NCI-H345 treated with DMSO at 0.1 percent for 48 hours (cell line): ENCODE measurements around the gene LRRC14B.

Experiments used
- DNase-seq: peaks from one replicate; lab custom pipeline; 2025; ENCODE audit not compliant: unreplicated experiment; lab: John Stamatoyannopoulos, UW

The LRRC14B gene

GRCh38 chr5:191036-191948 lies at the start of gene LRRC14B:
TSS of gene LRRC14B (plus strand) at chr5:191495. CDS start at chr5:191539, 44 bp downstream.
- no peak for DNase-seq

- no peak for DNase-seq
Observed at GRCh38 chr5:141761-142160, 49.5 kb upstream of the LRRC14B start.

- DNase-seq, result no peak
Observed at GRCh38 chr5:142246-142810, 49.0 kb upstream of the LRRC14B start.

- DNase-seq, result no peak
Observed at GRCh38 chr5:143041-143440, 48.3 kb upstream of the LRRC14B start.

- DNase-seq, result no peak
Observed at GRCh38 chr5:144941-145340, 46.4 kb upstream of the LRRC14B start.

GRCh38 chr5:145585-146323 lies 45.5 kb upstream of the LRRC14B start:
- no peak for DNase-seq

- DNase-seq, result no peak
Observed at GRCh38 chr5:147751-148150, 43.5 kb upstream of the LRRC14B start.

GRCh38 chr5:149745-150485 lies 41.4 kb upstream of the LRRC14B start:
- DNase-seq, result peak; percentile 22

- no peak for DNase-seq
Observed at GRCh38 chr5:150746-151145, 40.5 kb upstream of the LRRC14B start.

- no peak for DNase-seq
Observed at GRCh38 chr5:152077-152476, 39.2 kb upstream of the LRRC14B start.

- DNase-seq, result no peak
Observed at GRCh38 chr5:153256-153655, 38.0 kb upstream of the LRRC14B start.

- no peak for DNase-seq
Observed at GRCh38 chr5:154236-154635, 37.1 kb upstream of the LRRC14B start.

GRCh38 chr5:154826-155225 lies 36.5 kb upstream of the LRRC14B start:
- no peak for DNase-seq

GRCh38 chr5:155651-156410 lies 35.5 kb upstream of the LRRC14B start:
- DNase-seq, result no peak

GRCh38 chr5:156411-157072 lies 34.8 kb upstream of the LRRC14B start:
- no peak for DNase-seq

GRCh38 chr5:157126-157715 lies 34.1 kb upstream of the LRRC14B start:
- no peak for DNase-seq

GRCh38 chr5:157801-158200 lies 33.5 kb upstream of the LRRC14B start:
- DNase-seq, result no peak

- DNase-seq, result no peak
Observed at GRCh38 chr5:158807-159447, 32.4 kb upstream of the LRRC14B start.
